HG02970 (cell line): ENCODE results near the gene PLP1.

ENCODE experiments used
- ATAC-seq: cut with Tn5 transposase; IDR thresholded peaks from one replicate; pipeline ENCODE4 v1.9.1; 2021; ENCODE audit warnings: mild to moderate bottlenecking, moderate library complexity, moderate number of reproducible peaks; ENCODE audit not compliant: unreplicated experiment, low FRiP score

The PLP1 gene

GRCh38 chrX:103823591-103823990 lies 47.0 kb downstream of the PLP1 start:
- ATAC-seq: no peak

- ATAC-seq: no peak
Measured at GRCh38 chrX:103825881-103826280, 49.2 kb downstream of the PLP1 start.

- no peak for ATAC-seq
Measured at GRCh38 chrX:103828529-103828928, 51.9 kb downstream of the PLP1 start.

DNA sequence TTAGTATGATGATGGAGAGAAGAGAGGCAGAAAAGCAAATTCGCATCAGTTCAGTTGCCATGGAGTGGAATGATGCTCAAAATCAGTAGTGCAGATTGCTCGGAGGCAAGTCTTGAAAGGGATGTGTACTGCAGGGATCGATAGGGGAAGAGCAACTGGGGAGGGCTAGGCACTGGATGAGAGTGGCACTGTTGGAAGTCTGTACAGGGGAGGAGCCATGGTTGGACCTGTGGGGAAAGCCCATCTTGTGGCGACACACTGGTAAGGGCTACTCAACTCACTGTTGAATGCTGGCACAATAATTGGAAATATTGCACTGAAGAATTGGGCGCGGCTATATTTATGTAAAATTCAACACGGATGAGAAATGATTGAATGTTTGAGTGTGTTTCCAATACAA lies 54.2 kb downstream of the PLP1 start:
- no peak for ATAC-seq

GRCh38 chrX:103831342-103831802 lies 54.7 kb downstream of the PLP1 start:
- ATAC-seq: no peak

DNA sequence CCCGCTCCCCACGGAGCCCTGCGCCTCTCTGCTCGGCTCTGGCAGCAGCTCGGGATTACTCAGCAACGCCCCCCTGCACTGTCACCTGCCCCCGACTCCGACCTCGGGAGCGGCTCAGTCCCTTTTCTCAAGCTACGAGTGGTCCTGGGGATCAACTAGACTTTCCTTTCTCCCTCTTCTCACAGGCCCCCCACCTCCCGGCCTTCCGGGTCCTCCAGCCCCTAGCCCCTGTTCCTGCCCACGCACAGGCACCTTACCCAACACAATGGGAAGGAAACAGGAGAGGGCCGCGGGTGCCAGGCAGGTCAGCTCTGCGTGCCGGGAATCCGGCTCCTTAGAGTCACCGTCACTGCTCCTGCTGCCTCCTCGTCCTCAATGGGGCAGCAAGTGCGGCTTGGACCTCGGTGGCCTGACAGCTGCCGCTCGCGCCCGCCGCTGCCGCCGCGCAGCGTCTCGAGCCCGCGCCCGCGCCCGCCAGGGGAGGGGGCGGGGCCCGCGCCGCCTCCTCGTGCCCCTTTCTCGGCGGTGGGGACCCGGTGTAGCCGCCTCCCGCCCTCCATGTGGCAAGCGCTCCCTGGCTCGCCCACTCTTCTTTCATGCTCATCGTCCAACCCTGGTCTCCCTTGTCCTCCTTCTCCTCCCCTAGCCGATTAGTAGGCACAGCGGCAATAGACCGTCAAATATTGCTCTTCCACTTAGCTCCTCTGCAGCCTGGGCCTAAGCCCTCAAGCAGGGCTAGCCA lies 55.3 kb downstream of the PLP1 start, which contains the start of gene RAB9B:
TSS of gene RAB9B (minus strand) at position 455 of the 742 bp plus-strand sequence. CDS start 6,473 bp downstream, outside the sequence.
- ATAC-seq: no peak

- ATAC-seq: no peak
Measured at GRCh38 chrX:103839404-103839803, 62.8 kb downstream of the PLP1 start.
